SK-N-DZ (cell line): ENCODE data around the gene CFH.
"Not testable (repeated sequence)": the region's sequence is repeated elsewhere in the genome, so short reads cannot be mapped to it uniquely, and the experiment has no call there.

Source experiments
- DNase-seq: peaks from one replicate; pipeline ENCODE4 v3.0.0-alpha.2; 2015; ENCODE audit warnings: low spot score

Gene CFH

DNA sequence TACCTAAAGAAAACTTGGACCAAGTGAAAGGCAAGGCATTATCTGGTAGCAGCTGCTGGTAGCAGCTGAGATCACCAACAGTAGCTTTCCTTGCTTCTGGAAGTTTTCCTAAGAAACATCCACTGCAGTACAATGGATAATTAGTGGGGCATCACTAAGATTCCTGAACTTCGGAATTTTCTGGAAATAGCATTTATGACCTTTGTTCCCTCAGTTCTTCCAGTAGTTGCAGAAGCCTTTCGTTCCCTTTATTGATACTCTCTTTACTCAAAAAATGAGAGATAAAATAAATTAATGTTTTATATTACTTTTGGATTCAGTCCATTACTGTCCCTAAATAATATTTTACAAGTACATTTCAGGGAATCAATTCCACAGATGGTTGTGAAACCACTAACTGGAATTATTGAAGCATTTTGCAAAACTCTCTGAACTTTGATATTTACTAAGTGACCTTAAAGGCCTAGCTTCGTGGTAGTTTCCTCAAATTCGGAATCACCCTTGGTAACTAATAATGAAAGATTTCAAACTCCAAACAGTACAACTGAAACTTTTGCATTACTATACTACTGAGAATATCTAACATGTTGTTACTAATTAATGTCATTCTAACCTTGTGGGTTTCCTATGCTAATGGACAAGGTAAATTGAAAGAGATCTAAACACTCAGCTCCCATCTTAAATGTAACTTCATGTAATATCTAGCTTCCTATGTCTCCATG is 113.3 kb downstream of the CFH start:
- DNase-seq, result not testable (repeated sequence)

DNA sequence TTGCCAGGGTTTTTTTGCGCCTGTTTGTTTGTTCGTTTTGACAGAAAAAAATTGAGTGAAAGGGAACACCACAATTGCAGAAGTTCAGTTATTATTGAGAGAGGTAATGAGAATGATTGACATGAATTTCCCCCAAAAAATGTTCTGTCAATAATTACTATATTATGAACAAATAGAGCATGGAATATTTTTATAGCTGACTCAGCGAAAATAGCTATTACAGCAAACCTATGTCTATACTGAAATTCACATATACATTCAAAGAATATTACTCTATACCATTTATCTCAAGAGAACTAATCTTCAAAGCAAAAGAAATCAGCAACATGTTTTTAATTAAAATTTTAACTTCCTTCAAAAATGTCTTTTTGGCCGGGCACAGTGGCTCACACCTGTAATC is 118.0 kb downstream of the CFH start:
- not testable (repeated sequence) for DNase-seq

DNA sequence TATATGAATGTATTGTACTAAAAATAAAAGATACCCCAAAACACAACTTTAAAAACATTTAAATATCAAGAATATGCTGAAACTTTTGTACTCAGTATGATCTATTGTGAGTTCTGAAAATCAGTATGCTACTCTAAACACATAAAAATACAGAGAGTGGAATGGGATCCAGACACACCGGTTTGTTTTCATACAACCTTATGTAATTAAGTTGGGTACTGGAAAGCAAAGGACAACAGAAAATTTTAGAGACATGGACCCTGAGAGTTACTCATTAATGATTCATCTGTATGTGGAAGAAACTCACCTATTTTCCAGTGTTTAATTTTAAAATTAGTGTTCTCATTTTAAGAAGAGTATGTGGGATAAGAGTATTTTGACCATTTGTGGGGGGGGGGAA is 121.9 kb downstream of the CFH start:
- no peak for DNase-seq

DNA sequence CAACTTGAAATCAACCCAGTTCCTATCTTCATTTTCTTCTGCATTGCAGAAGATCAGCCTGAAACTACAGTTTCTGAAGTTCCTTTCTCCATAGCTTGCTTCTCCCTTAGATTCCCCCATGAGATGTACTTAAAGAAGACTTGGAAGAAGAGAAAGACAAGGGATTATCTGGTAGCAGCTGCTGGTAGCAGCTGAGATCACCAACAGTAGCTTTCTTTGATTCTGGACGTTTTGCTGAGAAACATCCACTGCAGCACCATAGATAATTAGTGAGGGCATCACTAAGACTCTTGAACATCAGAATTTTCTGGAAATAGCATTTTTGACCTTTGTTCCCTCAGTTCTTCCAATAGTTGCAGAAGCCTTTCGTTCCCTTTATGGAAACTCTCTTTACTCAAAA is 122.3 kb downstream of the CFH start:
- DNase-seq, result no peak

DNA sequence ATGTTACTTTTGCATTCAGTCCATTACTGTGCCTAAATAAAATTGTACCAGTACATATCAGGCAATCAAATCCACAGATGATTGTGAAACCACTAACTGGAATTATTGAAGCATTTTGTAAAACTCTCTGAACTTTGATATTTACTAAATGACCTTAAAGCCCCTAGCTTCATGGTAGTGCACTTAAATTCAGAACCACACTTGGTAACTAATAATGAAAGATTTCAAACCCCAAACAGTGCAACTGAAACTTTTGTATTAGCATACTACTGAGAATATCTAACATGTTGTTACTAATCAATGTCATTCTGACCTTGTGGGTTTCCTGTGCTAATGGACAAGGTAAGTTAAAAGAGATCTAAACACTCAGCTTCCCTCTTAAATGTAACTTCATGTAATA is 122.8 kb downstream of the CFH start, which contains the start of gene CFHR3:
TSS of gene CFHR3 (plus strand) at position 238 of the 400 bp plus-strand sequence. CDS start at position 285, 47 bp downstream.
- no peak for DNase-seq

DNA sequence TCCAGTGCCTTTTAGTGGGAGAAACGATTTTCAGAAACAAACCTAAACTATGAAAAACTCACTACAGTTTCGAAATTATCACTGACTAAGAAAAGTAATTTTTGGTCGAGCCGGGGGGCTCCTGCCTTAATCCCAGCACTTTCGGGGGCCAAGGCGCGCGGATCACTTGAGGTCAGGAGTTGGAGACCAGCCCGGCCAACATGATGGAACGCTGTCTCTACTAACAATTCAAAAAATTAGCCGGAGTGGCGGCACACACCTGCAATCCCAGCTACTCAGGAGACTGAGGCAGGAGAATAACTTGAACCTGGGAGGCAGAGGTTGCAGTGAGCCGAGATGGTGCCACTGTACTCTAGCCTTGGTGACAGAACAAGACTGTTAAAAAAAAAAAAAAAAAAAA is 125.8 kb downstream of the CFH start:
- DNase-seq, result no peak

DNA sequence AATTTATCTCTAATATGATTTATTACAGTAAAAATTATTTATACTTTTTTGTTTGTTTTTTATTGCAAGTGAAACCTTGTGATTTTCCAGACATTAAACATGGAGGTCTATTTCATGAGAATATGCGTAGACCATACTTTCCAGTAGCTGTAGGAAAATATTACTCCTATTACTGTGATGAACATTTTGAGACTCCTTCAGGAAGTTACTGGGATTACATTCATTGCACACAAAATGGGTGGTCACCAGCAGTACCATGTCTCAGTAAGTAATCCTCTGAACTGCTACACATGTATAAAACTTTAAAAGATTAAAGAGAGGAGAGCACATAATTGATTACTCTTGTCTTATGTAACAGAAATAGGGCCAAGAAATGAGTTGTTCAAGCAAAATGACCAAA is 127.2 kb downstream of the CFH start:
- no peak for DNase-seq

DNA sequence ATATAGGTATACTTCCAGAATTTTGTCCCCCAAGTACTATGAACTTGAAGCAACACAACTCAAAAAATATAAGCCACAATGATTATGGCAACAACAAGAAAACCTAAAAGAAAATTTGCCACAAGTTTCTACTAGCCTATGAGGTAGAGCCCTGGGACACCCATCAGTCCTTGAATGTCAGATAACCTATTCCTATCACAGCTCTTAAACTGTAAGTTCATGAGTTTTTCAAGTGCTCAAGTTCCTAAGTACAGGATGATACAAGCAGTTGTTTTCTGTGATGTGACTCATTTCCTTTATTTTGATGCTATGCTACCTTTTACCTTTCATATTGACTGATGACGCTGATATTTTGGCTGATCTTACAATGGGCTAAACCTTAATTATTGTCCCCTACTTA is 139.4 kb downstream of the CFH start:
- not testable (repeated sequence) for DNase-seq

DNA sequence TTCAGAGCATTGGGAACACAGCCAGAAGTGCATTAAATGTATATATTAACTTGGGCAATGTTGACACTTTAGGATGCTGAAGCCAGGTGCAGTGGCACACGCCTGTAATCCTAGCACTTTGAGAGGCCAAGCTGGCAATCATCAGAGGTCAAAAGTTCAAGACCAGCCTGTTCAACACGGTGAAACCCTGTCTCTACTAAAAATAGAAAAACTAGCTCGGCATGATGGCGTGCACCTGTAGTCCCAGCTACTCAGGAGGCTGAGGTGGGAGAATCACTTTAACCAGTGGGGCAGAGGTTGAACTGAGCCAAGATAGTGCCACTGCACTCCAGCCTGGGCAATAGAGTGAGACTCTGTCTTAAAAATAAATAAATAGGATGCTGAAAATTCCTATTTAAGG is 142.3 kb downstream of the CFH start:
- peak; percentile 16 for DNase-seq
